ENCODE measurements around the gene TENM4. TPM values are rescaled to one million over a fixed set of nuclear protein-coding genes. Genes with fewer than 3 reads are reported as not detected.

TENM4 gene
- total and polyA plus RNA-seq, 2 of the 8 experiments (the other 6 are each of a cell fraction or from before 2014, with no cell fraction given) = 3.5 to 7.2 TPM

DNA sequence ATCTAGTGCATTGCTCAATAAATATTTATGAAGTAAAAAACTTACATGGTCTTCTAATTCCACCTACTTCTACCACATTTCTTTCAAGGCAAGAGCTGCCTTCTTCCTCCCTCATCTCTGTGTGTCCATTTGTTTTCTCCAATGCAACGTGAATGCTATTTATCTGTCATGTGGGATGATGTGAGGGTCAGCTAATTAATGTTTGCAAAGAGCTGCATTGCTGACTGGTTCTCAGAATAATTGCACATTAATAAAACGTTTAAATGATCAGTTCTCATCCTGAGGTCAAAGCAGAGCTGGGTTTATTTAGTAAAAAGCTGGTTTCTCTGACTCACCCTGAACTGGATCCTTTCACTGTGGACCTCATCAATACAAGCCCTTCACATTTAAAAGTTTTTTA, 8.7 kb downstream of the TENM4 start:
- Histone ChIP-seq H3K4me3 (ENCODE audit: extremely low read depth in 1 of 4, insufficient read depth in 2 of 4, low read depth in 3 of 4, low read length in 4 of 4) (no peak overlapping the region), H3K4me1 (replicated peaks in 1 of 4; ENCODE audit: control insufficient read depth in 3 of 4, insufficient read depth in 4 of 4, low read length in 3 of 4) (peaks cover 4 to 17% (median 15%) of the 10 kb centered on the region in 4 experiments; a peak in 6 of 7 replicates), H2AK5ac (ENCODE audit: low read depth, low read length) (no peak overlapping the region), H4K5ac (ENCODE audit: insufficient read length, low read depth, low read length) (no peak overlapping the region), H2BK12ac (ENCODE audit: low read depth, low read length) (no peak overlapping the region), H3K27ac (ENCODE audit: low read depth, low read length) (no peak overlapping the region), H2BK15ac (ENCODE audit: low read length) (no peak overlapping the region), H2BK5ac (ENCODE audit: low read depth, low read length) (no peak overlapping the region), H3K18ac (ENCODE audit: extremely low read depth, low read length) (no peak overlapping the region), H3K4me2 (ENCODE audit: insufficient read depth in 1 of 2, low read depth in 2 of 2, low read length in 2 of 2) (no peak overlapping the region), H4K91ac (replicated peaks; ENCODE audit: insufficient read length, low read length) (no peak overlapping the region), H2BK20ac (ENCODE audit: low read length) (no peak overlapping the region), H3K4ac (replicated peaks; ENCODE audit: insufficient read length, low read depth, low read length) (no peak overlapping the region), H3K23ac (ENCODE audit: insufficient read length) (no peak overlapping the region), H3K56ac (replicated peaks; ENCODE audit: insufficient read length, low read depth, low read length) (no peak overlapping the region), H2AFZ (ENCODE audit: low read length) (no peak overlapping the region), H3K14ac (ENCODE audit: insufficient read length) (no peak overlapping the region), H3K79me1 (ENCODE audit: low read depth, low read length) (no peaks in the 10 kb centered on the region; the same call in none of the 2 replicates), H3K9ac (replicated peaks in 1 of 4; ENCODE audit: extremely low read depth in 1 of 4, low read depth in 3 of 4, low read length in 3 of 4) (no peak overlapping the region), H3K36me3 (ENCODE audit: control insufficient read depth in 2 of 4, insufficient read depth in 4 of 4, low read length in 3 of 4) (no peaks in the 10 kb centered on the region), H2BK120ac (replicated peaks; ENCODE audit: low read depth, low read length) (no peak overlapping the region), H4K8ac (ENCODE audit: extremely low read depth, insufficient read depth, low read length) (no peak overlapping the region), H3K27me3 (replicated peaks in 1 of 4; ENCODE audit: control insufficient read depth in 3 of 4, extremely low read depth in 1 of 4, insufficient read depth in 3 of 4, low read length in 3 of 4) (peaks cover 11 to 27% (median 20%) of the 10 kb centered on the region in 4 experiments), H3K79me2 (ENCODE audit: control insufficient read depth in 1 of 2, insufficient read depth in 2 of 2, low read length in 2 of 2) (peaks cover 0 to 2% of the 10 kb centered on the region in 2 experiments; a peak in 1 of 4 replicates), H4K20me1 (replicated peaks in 1 of 2; ENCODE audit: control insufficient read depth in 1 of 2, insufficient read depth in 2 of 2, low read length in 2 of 2) (peaks cover 0 to 4% of the 10 kb centered on the region in 2 experiments), H3K23me2 (ENCODE audit: low read depth, low read length) (peaks cover 3% of the 10 kb centered on the region; the same call in 1 of the 2 replicates), H3K9me3 (ENCODE audit: insufficient read depth in 2 of 2, low read depth in 1 of 2, low read length in 1 of 2) (no peaks in the 10 kb centered on the region)
- CTCF ChIA-PET (ENCODE audit: partially characterized antibody) = interaction anchor here (1.0 to 4.4 kb wide), 7 partner anchors 9 to 787 kb away, joined by 3 to 17 read pairs (median 5); partner anchors contain the start of gene TENM4
- WGBS, 2 experiments (ENCODE audit: extremely low coverage in 1 of 2, insufficient coverage in 1 of 2, insufficient read length in 1 of 2, insufficient replicate concordance in 2 of 2, low coverage in 1 of 2, low lambda C conversion rate in 2 of 2, missing lambda C conversion rate in 1 of 2) = 44% methylated on average over 2 of the region's 2 CpGs; no CpG with 5 or more reads in 1 of the 2 experiments
- POLR2A ChIA-PET (ENCODE audit: partially characterized antibody) = no interaction called here
- no peak for FAIRE-seq
- DNase-seq (ENCODE audit: low read depth in 1 of 2, low spot score in 2 of 2) = no peak
- TF ChIP-seq, protein P1, sequence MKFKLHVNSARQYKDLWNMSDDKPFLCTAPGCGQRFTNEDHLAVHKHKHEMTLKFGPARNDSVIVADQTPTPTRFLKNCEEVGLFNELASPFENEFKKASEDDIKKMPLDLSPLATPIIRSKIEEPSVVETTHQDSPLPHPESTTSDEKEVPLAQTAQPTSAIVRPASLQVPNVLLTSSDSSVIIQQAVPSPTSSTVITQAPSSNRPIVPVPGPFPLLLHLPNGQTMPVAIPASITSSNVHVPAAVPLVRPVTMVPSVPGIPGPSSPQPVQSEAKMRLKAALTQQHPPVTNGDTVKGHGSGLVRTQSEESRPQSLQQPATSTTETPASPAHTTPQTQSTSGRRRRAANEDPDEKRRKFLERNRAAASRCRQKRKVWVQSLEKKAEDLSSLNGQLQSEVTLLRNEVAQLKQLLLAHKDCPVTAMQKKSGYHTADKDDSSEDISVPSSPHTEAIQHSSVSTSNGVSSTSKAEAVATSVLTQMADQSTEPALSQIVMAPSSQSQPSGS (IDR thresholded peaks at IDR 0.05; ENCODE audit: low read length) = no peak
- TF ChIP-seq EZH2 (IDR thresholded peaks at IDR 0.05; ENCODE audit: low read depth, low read length, severe bottlenecking) (no peak), ZNF274 (IDR thresholded peaks at IDR 0.05; ENCODE audit: borderline replicate concordance, extremely low read depth, low read length) (no peak), EGR1 (IDR thresholded peaks at IDR 0.05; ENCODE audit: borderline replicate concordance, low read depth, low read length) (no peak)
